G401.6 (cell line): ENCODE measurements around the gene CLEC10A.
A peak's percentile ranks its signal among the peaks of the same experiment; 100 is the strongest.

ENCODE experiments used
- FAIRE-seq: peaks from 2 replicates; lab custom pipeline; 2012; peaks lifted over from hg19 to GRCh38; lab: Jason Lieb, UNC

The CLEC10A gene

DNA sequence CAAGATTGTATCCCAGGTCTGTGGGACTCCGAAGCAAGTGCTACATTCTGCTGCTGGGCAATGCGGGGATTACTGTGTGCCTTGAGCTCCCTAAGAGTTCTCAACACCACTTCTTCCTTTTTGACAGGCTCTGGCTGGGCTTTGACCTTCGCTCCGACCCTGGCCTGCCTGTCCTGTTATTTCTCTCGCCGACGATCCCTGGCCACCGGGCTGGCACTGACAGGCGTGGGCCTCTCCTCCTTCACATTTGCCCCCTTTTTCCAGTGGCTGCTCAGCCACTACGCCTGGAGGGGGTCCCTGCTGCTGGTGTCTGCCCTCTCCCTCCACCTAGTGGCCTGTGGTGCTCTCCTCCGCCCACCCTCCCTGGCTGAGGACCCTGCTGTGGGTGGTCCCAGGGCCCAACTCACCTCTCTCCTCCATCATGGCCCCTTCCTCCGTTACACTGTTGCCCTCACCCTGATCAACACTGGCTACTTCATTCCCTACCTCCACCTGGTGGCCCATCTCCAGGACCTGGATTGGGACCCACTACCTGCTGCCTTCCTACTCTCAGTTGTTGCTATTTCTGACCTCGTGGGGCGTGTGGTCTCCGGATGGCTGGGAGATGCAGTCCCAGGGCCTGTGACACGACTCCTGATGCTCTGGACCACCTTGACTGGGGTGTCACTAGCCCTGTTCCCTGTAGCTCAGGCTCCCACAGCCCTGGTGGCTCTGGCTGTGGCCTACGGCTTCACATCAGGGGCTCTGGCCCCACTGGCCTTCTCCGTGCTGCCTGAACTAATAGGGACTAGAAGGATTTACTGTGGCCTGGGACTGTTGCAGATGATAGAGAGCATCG, 41.8 kb downstream of the CLEC10A start:
- no peak for FAIRE-seq

DNA sequence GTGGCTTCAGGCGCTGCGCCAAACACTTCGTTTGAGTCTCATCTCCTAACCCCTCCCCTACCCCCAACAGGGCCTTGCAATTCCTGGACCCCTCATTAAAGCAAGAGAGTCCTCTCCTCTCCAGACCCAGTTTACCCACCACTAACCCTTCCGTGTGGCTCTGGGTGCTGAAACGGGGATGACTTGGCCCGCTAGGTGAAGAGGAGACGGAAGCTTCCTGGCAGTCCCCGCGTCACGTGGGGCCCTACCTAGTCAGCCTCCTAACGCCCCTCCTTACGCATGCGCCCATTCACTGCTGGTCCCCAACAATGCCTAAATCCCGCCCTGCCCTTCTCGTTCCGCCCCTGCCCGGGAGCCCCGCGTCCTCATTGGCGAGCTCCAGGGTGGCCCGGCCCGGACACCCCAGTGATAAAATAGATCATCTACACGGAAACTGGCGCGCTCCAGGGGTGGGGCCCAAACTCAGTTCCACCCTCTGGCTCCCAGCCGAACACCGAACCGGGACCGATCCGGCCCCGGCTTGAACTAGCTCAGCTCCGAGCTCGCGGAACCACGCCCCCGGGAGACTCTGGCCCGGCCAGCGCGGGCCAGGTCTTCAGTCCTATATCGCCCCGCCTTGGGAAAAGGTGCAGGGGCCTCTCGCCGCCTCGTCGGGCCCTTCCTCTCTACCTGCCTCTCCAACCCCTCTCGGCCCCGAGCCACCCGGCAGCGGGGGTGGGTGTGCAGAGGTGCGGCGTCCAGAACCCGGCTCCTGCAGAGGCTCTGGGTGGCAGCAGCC, 44.3 kb downstream of the CLEC10A start, which contains the start of gene SLC16A13:
TSS of gene SLC16A13 (plus strand) at position 425 of the 778 bp plus-strand sequence. CDS start 368 bp downstream, outside the sequence.
- FAIRE-seq: peak; percentile 96

- no peak for FAIRE-seq
Observed at GRCh38 chr17:7034955-7035590, 45.0 kb downstream of the CLEC10A start.

- no peak for FAIRE-seq
Observed at GRCh38 chr17:7029659-7030058, 50.4 kb downstream of the CLEC10A start.

GRCh38 chr17:7029096-7029495, 51.0 kb downstream of the CLEC10A start:
- no peak for FAIRE-seq

- FAIRE-seq: no peak
Observed at GRCh38 chr17:7027335-7027734, 52.7 kb downstream of the CLEC10A start.

DNA sequence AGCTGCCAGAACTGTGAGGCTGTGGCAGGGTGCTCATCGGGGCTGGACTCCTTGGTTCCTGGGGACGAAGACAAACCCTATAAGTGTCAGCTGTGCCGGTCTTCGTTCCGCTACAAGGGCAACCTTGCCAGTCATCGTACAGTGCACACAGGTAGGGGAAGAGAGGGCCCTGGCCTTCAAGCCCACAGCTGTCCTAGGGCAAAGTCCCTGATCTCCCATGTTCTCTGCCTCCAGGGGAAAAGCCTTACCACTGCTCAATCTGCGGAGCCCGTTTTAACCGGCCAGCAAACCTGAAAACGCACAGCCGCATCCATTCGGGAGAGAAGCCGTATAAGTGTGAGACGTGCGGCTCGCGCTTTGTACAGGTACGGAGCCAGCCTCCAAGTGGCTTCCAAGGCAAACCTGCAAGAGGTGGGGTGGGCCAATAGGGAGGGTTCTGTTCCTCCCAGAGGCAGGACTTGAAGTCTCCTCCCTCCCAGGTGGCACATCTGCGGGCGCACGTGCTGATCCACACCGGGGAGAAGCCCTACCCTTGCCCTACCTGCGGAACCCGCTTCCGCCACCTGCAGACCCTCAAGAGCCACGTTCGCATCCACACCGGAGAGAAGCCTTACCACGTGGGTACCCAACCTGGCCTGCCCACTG, 53.5 kb downstream of the CLEC10A start:
- no peak for FAIRE-seq

DNA sequence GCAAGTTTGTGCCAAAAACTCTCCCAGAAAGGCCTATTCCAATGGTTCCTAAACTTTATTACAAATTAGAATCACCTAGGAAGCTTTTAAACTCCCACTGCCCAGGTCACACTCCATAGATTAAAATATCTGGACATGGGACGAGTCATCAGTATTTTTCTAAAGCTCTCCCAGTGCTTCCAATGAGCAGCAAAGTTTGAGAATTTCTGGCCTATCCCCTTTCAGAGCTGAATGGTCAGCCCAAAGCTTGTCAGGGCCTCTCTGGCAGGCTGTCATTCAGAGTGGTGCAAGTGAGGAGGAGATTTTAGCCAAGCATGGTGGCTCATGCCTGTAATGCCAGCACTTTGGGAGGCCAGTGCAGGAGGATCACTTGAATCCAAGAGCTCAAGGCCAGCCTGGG, 54.8 kb downstream of the CLEC10A start:
- no peak for FAIRE-seq
